Mucosa of descending colon (tissue), 3 donors: Measurements from ENCODE around the gene JTB. TPM values are rescaled to one million over a fixed set of nuclear protein-coding genes. Genes with fewer than 3 reads are reported as not detected.

Source experiments
- ATAC-seq: fragments of 200-7000 bp; cut with Tn5 transposase; one replicate; pipeline ENCODE4 v1.9.1; 2020; ENCODE audit warnings: mild to moderate bottlenecking, moderate library complexity
- DNase-seq, 3 donors: peaks; one replicate each; pipeline ENCODE4 v3.0.0-alpha.2; 2020
- H3K36me3 ChIP-seq: fragments of 200-600 bp; one replicate; pipeline ENCODE4 v1.8.0; 2021; ENCODE audit warnings: low read depth, mild to moderate bottlenecking
- H3K4me1 ChIP-seq: fragments of 200-600 bp; one replicate; pipeline ENCODE4 v1.8.0; 2021; ENCODE audit warnings: low read depth, mild to moderate bottlenecking
- H3K4me3 ChIP-seq: fragments of 200-600 bp; one replicate; pipeline ENCODE4 v1.8.0; 2021; ENCODE audit warnings: mild to moderate bottlenecking
- H3K9me3 ChIP-seq: fragments of 200-600 bp; one replicate; pipeline ENCODE4 v1.8.0; 2021; ENCODE audit warnings: mild to moderate bottlenecking
- intact Hi-C, 2 donors: fragments of 100-400 bp; cut with DNase I in 1 of 2; cut with micrococcal nuclease in 1 of 2; formaldehyde crosslinking; loops; one replicate each; pipeline versions ENCODE4 v1.11.0 to v1.11.1; 2022; cut with DNase I, micrococcal nuclease
- total RNA-seq, 3 donors: library from RNA; stranded (reverse); fragmentation: NEBNext Ultra II Directional in 2 of 3; extraction: Animal tissue kit (Norgen Biotek cat#: 25700) in 2 of 3; gene quantifications; one replicate each; pipeline versions ENCODE4 v1.2.1 to v1.2.4, GENCODE V29; 2021 to 2023
- TF ChIP-seq, protein P1 (sequence below): fragments of 200-600 bp; IDR thresholded peaks from one replicate; pipeline ENCODE4 v1.8.0; 2022; ENCODE audit warnings: antibody characterized with exemption, mild to moderate bottlenecking
- donor health status: DM: no; HTN: no; CAD: no; lungs with moderate emphysema.
- donor health status: DM: no; HTN: no; CAD: no.
- donor health status: DM: no; HTN: yes; CAD: no.

The JTB gene
- total RNA-seq, 3 donors from 2014 or later, result 119 to 153 (median 124) TPM

DNA sequence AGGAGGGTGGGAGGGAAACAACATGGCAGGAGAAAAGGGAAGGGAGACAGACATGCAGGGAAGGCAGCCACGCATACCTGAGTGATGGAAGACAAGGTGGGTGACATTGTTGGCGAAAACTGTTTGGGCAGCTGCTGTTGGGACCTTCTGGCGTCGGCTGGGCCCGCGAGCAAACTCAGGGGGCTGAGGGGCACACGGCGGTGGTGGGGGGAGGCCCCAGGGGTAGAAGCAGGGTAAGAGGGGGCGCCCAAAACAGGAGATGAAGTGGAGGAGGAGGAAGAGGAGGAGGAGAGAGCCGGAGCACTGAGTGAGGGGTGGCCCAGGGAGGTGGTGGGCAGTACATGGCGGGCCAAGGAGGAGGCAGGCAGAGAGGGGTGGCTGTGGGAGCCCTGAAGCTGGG, 26.3 kb downstream of the JTB start:
- DNase-seq (no peak), ATAC-seq (no peak)
- TF ChIP-seq, protein P1, sequence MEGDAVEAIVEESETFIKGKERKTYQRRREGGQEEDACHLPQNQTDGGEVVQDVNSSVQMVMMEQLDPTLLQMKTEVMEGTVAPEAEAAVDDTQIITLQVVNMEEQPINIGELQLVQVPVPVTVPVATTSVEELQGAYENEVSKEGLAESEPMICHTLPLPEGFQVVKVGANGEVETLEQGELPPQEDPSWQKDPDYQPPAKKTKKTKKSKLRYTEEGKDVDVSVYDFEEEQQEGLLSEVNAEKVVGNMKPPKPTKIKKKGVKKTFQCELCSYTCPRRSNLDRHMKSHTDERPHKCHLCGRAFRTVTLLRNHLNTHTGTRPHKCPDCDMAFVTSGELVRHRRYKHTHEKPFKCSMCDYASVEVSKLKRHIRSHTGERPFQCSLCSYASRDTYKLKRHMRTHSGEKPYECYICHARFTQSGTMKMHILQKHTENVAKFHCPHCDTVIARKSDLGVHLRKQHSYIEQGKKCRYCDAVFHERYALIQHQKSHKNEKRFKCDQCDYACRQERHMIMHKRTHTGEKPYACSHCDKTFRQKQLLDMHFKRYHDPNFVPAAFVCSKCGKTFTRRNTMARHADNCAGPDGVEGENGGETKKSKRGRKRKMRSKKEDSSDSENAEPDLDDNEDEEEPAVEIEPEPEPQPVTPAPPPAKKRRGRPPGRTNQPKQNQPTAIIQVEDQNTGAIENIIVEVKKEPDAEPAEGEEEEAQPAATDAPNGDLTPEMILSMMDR, result no peak
- Histone ChIP-seq H3K4me1 (peaks cover 7% of the 10 kb centered on the region), H3K9me3 (no peaks in the 10 kb centered on the region), H3K36me3 (peaks cover 9% of the 10 kb centered on the region), H3K4me3 (no peak overlapping the region)
- intact Hi-C loops, result no loop called here

DNA sequence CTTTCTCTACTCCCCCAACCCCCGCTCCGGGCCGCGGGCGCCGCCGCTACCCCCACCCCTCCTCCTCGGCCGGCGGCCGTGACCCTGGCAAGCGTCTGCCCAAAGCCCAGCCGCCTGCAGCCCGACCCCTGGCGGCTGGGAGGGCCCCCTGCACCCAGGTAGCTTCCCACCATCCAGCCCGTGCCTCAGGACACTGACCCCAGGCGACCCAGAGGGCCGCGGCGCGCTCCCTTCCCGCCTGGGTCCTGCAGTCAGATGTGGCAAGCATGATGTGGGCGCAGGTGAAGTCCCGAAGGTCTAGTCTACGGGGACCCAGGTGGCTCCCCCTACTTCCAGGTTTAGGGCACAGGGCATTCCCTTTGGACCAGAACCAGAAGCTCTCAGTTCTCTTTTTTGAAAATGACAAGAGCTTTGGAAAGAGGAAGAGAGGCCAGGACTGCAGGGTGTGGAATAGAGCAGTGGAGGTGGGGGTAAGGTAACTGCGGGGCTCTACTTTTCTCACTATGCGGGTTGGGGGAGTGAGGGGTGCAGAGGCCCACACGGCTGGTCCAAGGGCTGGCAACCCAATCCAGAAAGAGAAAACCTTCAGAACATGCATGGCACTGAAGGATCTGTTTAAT, 30.7 kb downstream of the JTB start, which contains the start of gene DENND4B:
DENND4B (minus strand) TSS at position 97 of the 620 bp plus-strand sequence. CDS start 2,344 bp downstream, outside the sequence.
- ATAC-seq (peak; percentile 88), DNase-seq (peak; percentile 83 to 89 (median 89))
- H3K4me3 ChIP-seq, result peak within 1 kb of the TSS; percentile 87
- H3K36me3 ChIP-seq, result no peaks in the 10 kb centered on the region
- TF ChIP-seq, protein P1, result peak; percentile 91
- H3K9me3 ChIP-seq, result no peaks in the 10 kb centered on the region
- intact Hi-C loops, result loop anchor here in 1 of 2 donors (10.0 kb wide), 2 partner anchors 122 to 152 kb away; no protein-coding TSS in a partner anchor
- peaks cover 13% of the 10 kb centered on the region for H3K4me1 ChIP-seq

DNA sequence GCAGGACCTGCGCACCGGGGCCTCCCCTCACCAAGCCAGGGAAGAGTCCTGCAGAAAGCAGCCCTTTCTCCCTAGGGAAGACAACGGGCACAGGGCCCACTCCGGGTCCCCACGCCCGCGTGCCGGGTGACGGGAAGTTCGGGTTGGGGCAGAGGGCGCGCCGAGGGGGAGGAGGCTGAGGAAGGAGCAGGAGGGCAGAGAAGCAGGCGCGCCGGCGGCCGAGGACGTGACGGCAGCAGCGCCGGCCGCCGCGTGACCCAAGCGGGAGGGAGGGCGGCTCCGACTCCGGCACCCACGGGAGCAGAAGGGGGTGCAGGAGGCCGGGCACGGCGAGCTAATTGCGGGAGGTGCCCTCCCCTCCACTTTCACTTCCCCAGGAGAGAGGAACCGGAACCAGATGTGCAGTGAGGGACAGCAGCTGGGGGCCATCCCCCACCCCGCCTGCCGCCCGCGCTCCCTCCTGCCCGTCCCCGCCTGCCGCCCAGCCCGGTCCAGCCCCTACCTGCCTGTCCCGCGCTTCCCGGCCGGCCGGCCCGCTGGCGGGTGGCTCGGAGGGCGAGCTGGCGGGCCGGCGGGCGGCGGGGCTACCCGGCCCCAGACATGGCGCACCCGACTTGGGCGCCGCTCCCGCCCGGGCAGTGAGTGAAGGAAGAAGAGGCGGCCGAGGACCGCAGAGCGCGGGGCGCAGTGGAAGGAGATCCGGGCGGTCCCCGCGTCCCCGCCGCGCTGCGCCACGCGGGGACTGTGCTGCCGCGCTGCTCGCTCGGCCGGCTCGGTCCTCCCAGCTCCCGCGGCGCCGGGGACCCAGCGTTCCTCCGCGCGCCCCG, 31.5 kb downstream of the JTB start:
- H3K4me1 ChIP-seq, result peaks cover 13% of the 10 kb centered on the region
- ATAC-seq, result peak; percentile 85
- H3K36me3 ChIP-seq, result no peaks in the 10 kb centered on the region
- H3K4me3 ChIP-seq, result peak overlapping the region; percentile 87
- intact Hi-C loops, result loop anchor here in 1 of 2 donors (10.0 kb wide), 2 partner anchors 121 to 151 kb away; no protein-coding TSS in a partner anchor
- peak; percentile 83 to 94 (median 91) for DNase-seq
- TF ChIP-seq, protein P1, result no peak
- H3K9me3 ChIP-seq, result no peaks in the 10 kb centered on the region

GRCh38 chr1:153945131-153945794, 32.2 kb downstream of the JTB start:
- ATAC-seq (peak; percentile 49), DNase-seq (peak; percentile 66 to 86 (median 69))
- TF ChIP-seq, protein P1, result no peak
- peaks cover 13% of the 10 kb centered on the region for H3K4me1 ChIP-seq
- H3K4me3 ChIP-seq, result peak overlapping the region; percentile 87
- no peaks in the 10 kb centered on the region for H3K36me3 ChIP-seq
- no peaks in the 10 kb centered on the region for H3K9me3 ChIP-seq
- intact Hi-C loops, result loop anchor here in 1 of 2 donors (10.0 kb wide), 2 partner anchors 120 to 150 kb away; no protein-coding TSS in a partner anchor

DNA sequence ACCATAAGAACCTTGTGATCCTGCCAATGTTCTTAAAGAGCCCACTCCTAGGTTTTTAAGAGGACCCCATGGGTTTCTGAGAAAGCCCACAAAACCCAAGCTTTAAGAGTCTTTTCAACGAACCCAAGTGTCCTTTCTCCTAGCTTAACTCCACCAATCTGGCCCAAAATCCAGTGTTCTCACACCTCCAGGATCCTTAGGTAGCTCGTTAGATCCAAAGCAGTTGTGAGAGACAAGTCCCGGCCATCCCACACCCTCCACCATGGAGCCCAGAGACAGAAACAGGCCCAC, 32.7 kb downstream of the JTB start:
- ATAC-seq (no peak), DNase-seq (peak in 1 of 3 donors; percentile 26)
- no peaks in the 10 kb centered on the region for H3K9me3 ChIP-seq
- H3K4me1 ChIP-seq, result peaks cover 13% of the 10 kb centered on the region
- TF ChIP-seq, protein P1, result no peak
- H3K4me3 ChIP-seq, result no peak overlapping the region
- intact Hi-C loops, result loop anchor here in 1 of 2 donors (10.0 kb wide), 2 partner anchors 120 to 150 kb away; no protein-coding TSS in a partner anchor
- no peaks in the 10 kb centered on the region for H3K36me3 ChIP-seq
